Pulmonary artery endothelial cell (primary cell): Measurements from ENCODE around the gene ORAI3. TPM values are rescaled to one million over a fixed set of nuclear protein-coding genes. Genes with fewer than 3 reads are reported as not detected.
A peak's percentile ranks its signal among the peaks of the same experiment; 100 is the strongest.

Experiments used
- DNase-seq: peaks from one replicate; pipeline ENCODE4 v3.0.0-alpha.2; 2011; ENCODE audit warnings: low read depth, low spot score
- total RNA-seq: library from RNA; depleted of rRNA; stranded (reverse); fragments of >200 nt; gene quantifications from 2 replicates; pipeline ENCODE4 v1.2.3, GENCODE V29; 2014

The ORAI3 gene
- total RNA-seq, 1 donor from 2014 or later, result 19.5 TPM

DNA sequence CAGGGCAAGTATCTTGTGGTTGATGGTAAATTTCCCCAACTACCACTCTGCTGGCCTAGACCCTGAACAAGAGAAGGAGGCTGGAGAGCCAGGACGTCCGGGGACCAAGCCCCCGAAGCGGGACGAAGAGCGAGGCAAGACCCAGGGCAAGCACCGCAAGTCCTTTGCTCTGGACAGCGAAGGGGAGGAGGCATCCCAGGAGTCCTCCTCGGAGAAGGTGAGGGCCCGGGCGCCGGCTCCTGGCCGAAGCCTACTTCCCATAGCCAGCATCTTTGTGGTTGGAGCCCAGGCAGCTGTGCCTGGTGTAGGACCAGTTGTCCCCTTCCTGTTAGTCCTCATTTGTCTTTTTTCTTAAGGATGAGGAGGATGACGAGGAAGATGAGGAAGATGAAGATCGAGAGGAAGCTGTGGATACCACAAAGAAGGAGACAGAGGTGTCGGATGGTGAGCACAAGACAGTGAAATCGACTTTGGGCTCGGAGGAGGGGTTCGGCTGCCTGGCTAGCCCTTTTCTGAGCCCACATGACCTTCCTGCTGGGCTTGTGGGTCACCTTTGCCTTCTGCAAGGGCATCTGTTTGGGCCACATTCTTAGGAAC lies 20.5 kb downstream of the ORAI3 start:
- no peak for DNase-seq

DNA sequence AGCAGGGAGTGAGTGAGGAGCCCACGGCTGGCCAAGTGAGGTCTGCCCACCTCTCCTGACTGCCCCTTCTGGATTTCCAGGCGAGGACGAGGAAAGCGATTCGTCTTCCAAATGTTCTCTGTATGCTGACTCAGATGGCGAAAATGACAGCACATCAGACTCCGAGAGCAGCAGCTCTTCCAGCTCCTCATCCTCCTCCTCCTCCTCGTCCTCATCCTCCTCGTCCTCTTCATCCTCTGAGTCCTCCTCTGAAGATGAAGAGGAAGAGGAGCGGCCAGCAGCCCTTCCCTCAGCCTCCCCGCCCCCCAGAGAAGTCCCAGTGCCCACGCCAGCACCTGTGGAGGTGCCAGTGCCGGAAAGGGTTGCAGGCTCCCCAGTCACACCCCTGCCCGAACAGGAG lies 22.4 kb downstream of the ORAI3 start:
- no peak for DNase-seq

DNA sequence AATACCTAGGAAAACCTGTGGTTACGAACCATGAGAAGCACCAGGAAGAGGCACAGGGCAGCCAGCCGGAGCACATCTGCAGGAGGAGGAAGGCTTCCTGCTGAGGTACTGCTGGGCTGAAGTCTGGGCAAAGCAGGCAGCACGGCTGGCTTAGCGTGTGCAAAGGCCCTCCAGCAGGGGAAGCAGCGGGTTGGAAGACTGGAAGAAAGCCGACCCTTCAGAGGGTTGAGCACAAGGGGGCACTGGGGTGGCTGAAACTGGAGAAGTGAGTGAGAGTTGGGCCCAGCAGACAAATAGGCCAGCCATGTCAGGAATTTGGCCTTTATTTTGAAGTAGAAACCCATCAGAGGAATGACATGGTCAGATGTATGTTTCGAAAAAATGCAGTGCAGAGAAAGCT lies 24.0 kb downstream of the ORAI3 start:
- DNase-seq, result no peak

DNA sequence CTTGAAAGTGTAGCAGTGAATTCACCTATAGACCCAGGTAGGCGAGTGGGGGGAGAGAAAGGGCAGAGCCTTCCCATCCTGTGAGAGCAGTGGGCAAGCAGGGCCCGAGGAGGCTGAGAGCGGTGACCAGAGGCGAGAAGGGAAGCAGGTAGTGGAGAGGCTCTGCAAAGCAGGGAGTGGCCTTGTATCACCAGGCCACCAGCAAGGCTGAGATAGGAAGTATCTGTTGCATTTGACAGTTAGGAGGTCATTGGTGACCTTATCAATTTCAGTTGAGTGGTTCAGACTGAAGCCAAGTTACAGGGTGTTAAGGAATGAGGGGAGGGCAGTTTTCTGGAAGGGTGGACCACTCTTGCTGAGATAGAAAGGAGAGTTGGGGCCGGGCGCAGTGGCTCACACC lies 25.5 kb downstream of the ORAI3 start:
- no peak for DNase-seq

GRCh38 chr16:30976486-30976885 lies 27.6 kb downstream of the ORAI3 start:
- no peak for DNase-seq

GRCh38 chr16:30977502-30977901 lies 28.6 kb downstream of the ORAI3 start:
- DNase-seq, result no peak

DNA sequence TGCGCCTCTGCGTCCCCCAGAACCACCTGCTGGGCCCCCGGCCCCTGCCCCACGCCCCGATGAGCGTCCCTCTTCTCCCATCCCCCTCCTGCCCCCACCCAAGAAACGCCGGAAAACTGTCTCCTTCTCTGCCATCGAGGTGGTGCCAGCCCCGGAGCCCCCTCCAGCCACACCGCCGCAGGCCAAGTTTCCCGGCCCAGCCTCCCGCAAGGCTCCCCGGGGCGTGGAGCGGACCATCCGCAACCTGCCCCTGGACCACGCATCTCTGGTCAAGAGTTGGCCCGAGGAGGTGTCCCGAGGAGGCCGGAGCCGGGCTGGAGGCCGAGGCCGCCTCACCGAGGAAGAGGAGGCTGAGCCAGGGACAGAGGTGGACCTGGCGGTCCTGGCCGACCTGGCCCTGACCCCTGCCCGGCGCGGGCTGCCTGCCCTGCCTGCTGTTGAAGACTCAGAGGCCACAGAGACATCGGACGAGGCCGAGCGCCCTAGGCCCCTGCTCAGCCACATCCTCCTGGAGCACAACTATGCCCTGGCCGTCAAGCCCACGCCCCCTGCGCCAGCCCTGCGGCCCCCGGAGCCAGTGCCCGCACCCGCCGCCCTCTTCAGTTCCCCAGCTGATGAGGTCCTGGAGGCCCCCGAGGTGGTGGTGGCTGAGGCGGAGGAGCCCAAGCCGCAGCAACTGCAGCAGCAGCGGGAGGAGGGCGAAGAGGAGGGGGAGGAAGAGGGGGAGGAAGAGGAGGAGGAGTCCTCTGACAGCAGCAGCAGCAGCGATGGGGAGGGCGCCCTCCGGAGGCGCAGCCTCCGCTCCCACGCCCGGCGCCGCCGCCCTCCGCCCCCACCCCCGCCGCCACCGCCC lies 30.5 kb downstream of the ORAI3 start:
- no peak for DNase-seq

GRCh38 chr16:30980023-30980371 lies 31.1 kb downstream of the ORAI3 start:
- no peak for DNase-seq

- no peak for DNase-seq
These were observed 31.6 kb downstream of the ORAI3 start for GRCh38 chr16:30980434-30980833.

DNA sequence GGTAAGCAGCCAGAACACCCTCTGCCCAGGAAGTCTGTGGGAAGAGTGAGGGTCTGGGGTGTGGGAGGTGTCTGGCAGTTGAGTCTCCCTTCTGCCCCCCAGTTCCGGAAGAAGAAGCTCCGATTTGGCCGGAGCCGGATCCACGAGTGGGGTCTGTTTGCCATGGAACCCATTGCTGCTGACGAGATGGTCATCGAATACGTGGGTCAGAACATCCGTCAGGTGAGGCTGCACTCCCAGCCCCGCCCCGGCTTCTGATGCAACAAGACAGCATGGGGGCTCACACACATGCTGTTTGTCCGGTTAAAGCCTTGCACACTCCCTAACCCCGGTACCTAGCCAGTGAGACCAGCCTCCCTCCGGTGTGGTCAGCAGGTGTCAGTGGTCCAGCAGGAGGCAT lies 32.1 kb downstream of the ORAI3 start:
- no peak for DNase-seq

DNA sequence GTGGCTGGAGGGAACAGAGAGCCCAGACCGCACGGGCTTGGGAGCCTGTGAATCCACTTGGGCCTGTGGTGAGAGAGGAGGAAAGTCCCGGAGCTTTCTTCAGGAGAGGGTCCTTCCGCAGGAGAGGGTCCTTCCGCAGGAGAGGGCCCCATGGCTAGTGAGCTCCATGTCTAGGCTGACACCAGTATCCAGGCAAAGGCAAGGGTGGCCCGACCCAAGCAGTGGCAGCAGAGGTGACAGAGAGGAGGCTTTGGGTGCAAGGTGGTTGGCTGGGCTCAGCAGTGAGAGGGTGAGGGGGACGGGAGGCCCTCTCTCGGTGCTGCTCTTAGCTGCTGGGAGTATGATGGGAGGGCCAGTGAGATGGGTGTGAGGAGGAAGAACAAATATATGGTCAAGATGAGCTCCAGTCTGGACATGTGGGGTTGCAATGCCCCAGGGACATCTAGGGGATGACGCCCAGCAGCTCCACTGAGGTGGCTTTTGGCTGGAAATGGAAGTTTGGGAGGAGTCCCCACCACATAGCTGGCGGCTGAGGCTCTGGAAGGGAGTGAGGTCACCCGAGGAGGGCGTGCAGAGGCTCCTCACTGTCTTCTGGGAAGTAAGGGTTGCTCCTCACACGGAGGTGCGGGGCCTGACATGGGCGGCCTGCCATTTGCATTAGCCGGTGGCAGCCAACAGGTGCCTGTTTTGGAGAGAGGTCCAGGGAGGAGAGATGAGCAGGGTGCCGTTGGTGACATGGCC lies 33.9 kb downstream of the ORAI3 start:
- DNase-seq, result no peak

GRCh38 chr16:30983289-30983889 lies 34.5 kb downstream of the ORAI3 start:
- no peak for DNase-seq

DNA sequence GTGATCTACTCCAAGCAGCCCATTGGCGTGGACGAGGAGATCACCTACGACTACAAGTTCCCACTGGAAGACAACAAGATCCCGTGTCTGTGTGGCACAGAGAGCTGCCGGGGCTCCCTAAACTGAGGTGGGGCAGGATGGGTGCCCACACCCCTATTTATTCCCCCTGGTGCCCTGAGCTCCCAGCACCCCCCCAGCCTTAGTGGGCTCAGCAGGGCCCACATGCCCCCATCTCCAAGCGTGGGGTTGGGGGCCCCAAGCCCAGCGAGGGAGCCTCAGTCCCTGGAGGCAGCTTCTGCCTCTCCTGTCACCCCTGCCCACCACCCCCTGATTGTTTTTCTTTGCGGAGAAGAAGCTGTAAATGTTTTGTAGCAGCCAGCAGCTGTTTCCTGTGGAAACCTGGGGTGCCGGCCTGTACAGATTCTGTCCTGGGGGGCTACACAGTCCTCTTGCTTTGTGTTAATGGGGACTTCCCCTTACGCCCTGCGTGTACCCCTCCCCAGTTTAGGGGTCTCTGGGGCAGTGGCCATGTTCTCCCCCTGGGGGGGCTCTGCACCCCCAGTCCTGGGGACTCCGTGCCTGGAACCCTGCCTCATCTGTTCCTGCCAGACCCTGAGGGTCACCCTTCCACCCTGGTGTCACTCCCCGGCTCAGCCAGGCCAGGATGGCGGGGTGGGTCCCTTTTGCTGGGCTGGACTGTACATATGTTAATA lies 35.2 kb downstream of the ORAI3 start:
- no peak for DNase-seq

DNA sequence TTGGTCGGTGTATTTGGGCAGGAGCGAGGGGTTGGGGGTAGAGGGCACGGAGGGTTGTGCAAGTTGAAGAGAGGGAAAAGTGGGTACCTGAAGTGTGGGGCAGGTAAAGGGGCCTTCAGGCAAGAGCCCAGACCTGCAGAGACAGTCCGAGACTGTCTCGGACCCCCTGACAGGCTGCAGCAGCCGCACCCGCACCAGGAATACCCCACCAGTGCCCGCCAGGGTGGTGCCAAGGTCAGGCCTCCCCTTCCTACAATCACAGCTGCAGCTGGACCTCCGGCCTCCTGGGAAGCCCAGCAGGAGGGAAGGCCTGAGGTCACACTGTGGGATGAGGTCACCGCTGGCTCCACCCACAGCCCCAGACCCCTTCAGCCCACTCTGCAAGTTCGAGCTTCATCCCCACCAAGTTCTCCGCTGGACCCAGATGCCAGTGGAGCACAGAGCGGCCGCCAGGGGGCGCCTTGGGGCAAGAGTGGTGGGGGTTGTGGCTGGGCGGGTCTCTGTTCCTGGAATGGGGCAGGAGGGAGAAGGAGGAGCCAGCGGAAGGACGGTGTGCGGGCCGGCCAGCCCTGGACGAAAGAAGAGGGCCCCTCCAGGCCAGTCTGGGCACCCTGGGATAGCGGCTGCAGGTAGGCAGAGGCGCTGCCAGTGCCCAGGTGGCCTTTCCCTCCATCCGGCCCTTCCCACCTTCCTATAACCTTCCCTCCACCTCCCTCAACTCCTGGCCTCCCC lies 36.0 kb downstream of the ORAI3 start, which contains the start of gene HSD3B7:
Gene HSD3B7, plus strand, starts transcription at position 539 of the 732 bp plus-strand sequence. CDS start 452 bp downstream, outside the sequence.
- DNase-seq, result peak; percentile 22

DNA sequence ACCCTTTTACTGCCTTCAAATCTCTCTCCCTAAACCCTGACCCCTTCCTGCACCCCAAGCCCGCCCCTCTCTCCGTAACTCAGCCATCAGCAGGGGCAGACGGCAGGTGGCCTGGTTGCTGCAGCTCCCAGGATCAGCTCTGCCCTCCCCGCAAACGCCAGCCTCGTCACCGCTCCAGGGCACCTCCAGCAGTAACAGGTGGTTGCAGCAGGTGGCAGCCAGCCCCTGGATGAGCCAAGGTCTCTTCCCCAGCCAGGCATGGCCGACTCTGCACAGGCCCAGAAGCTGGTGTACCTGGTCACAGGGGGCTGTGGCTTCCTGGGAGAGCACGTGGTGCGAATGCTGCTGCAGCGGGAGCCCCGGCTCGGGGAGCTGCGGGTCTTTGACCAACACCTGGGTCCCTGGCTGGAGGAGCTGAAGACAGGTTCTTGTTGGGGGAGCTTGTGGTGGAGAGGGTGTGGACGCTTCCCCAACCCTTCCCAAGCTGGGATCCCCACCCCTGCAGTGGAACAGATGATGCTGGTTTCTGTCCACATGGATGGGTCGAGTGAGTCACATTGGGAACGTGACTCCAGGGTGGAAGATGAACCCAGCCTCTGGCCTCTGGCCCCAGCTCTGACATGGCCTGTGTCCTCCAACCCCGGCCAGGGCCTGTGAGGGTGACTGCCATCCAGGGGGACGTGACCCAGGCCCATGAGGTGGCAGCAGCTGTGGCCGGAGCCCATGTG lies 36.7 kb downstream of the ORAI3 start:
- no peak for DNase-seq

DNA sequence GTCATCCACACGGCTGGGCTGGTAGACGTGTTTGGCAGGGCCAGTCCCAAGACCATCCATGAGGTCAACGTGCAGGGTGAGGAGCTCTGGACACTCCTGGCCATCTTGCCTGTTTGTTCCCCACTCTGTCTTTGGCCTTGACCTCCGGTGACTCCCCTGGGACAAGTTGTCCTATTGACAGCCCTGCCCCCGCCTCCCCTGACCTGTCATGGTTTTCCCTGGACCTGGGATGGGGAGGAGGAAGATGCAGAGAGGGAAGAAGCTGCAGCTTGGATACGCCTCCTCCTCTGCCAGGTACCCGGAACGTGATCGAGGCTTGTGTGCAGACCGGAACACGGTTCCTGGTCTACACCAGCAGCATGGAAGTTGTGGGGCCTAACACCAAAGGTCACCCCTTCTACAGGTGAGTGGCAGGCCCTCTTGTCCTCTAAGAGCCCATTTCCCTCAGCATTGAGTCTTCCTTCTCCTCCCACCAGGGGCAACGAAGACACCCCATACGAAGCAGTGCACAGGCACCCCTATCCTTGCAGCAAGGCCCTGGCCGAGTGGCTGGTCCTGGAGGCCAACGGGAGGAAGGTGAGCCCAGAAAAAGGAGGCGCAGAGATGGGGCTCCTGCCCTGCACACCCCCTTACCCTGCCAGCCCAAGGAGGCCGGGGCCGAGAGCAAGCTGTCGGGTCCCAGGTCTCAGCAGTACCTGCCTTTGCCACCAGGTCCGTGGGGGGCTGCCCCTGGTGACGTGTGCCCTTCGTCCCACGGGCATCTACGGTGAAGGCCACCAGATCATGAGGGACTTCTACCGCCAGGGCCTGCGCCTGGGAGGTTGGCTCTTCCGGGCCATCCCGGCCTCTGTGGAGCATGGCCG lies 37.5 kb downstream of the ORAI3 start:
- DNase-seq, result no peak

DNA sequence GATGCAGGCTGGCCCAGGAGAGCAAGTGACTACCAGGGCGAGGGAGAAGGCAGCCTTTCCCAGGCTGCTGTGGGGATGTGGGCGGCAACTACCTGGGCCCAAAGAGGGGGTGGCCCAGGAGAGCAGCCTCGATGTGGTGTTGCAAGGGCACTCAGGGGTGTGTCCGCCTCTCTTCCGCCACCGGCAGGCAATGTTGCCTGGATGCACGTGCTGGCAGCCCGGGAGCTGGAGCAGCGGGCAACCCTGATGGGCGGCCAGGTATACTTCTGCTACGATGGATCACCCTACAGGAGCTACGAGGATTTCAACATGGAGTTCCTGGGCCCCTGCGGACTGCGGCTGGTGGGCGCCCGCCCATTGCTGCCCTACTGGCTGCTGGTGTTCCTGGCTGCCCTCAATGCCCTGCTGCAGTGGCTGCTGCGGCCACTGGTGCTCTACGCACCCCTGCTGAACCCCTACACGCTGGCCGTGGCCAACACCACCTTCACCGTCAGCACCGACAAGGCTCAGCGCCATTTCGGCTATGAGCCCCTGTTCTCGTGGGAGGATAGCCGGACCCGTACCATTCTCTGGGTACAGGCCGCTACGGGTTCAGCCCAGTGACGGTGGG lies 38.8 kb downstream of the ORAI3 start:
- no peak for DNase-seq

GRCh38 chr16:30989469-30990047 lies 40.7 kb downstream of the ORAI3 start:
- no peak for DNase-seq
